Progenitor cell of endocrine pancreas (in vitro differentiated cells): ENCODE measurements around the gene FAM32A. TPM values are rescaled to one million over a fixed set of nuclear protein-coding genes. Genes with fewer than 3 reads are reported as not detected.

Experiments used
- DNase-seq: peaks from one replicate; pipeline ENCODE4 v3.0.0; 2021; ENCODE audit warnings: low spot score; ENCODE audit not compliant: unreplicated experiment
- H3K27ac Mint-ChIP-seq: 2 replicates; pipeline ENCODE4 v1.8.0; 2021; ENCODE audit warnings: mild to moderate bottlenecking, moderate library complexity, mixed read lengths
- H3K27me3 Mint-ChIP-seq: 2 replicates; pipeline ENCODE4 v1.8.0; 2021; ENCODE audit warnings: mixed read lengths
- H3K36me3 Mint-ChIP-seq: 2 replicates; pipeline ENCODE4 v1.8.0; 2022; ENCODE audit warnings: mixed read lengths; ENCODE audit not compliant: insufficient read depth
- H3K4me1 Mint-ChIP-seq: 2 replicates; pipeline ENCODE4 v1.8.0; 2021; ENCODE audit warnings: low read depth, mixed read lengths
- H3K4me3 Mint-ChIP-seq: 2 replicates; pipeline ENCODE4 v1.8.0; 2021; ENCODE audit warnings: low read depth, mild to moderate bottlenecking, moderate library complexity, mixed read lengths
- H3K9me3 Mint-ChIP-seq: 2 replicates; pipeline ENCODE4 v1.8.0; 2021; ENCODE audit warnings: low read depth, mixed read lengths
- long read RNA-seq: library from polyadenylated mRNA; unstranded; transcript quantifications from one replicate; pipeline ENCODE4 v2.0.0, GENCODE V29; 2020
- total RNA-seq: library from RNA; stranded (reverse); gene quantifications from 2 replicates; pipeline ENCODE4 v1.2.1, GENCODE V29; 2021
- TF ChIP-seq, protein P1 (sequence below): fragments of 200-600 bp; sonication (generic); IDR thresholded peaks from one replicate; pipeline ENCODE4 v1.5.0; 2021; ENCODE audit warnings: antibody characterized with exemption, mild to moderate bottlenecking; ENCODE audit not compliant: unreplicated experiment

FAM32A gene
- total RNA-seq: 91.6 and 95.2 TPM in 2 replicates
- long read RNA-seq, transcript FAM32A-204 (3 exons, 798 nt): minor isoform, 21 of 568 reads
- long read RNA-seq, transcript FAM32A-201 (4 exons, 1,455 nt): major isoform, 469 of 568 reads
- long read RNA-seq, transcript FAM32A-205 (3 exons, 1,168 nt): minor isoform, 64 of 568 reads
- long read RNA-seq, partial matches to known transcripts: 9 of 568 reads
- long read RNA-seq, other reads (novel, unspliced or antisense): 5 of 568 reads

DNA sequence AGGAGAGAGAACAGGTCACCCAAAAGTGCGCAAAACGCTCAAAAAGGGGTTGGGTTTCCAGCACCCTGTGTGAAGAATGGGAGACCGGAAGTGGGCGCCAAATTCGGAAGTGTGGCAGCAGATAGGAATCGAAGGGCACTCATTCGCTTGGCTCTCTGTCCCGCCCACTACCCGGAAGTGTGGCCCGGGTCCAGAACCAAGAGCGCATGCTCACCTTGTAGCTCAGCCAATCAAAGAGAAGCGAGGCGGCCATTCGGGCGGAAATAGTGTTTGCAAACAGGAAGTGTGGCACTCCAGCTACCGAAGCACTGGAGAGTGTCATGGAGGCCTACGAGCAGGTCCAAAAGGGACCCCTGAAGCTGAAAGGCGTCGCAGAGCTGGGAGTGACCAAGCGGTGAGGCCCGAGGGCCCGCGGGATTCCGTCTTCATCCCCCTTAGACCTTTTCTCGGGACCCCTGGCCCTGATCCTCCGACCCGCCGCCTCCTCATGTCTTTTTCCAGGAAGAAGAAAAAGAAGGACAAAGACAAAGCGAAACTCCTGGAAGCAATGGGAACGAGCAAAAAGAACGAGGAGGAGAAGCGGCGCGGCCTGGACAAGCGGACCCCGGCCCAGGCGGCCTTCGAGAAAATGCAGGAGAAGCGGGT, at the start of gene FAM32A:
TSS of gene FAM32A (plus strand) at position 288 of the 645 bp plus-strand sequence. CDS start at position 321, 33 bp downstream.
- TF ChIP-seq, protein P1, sequence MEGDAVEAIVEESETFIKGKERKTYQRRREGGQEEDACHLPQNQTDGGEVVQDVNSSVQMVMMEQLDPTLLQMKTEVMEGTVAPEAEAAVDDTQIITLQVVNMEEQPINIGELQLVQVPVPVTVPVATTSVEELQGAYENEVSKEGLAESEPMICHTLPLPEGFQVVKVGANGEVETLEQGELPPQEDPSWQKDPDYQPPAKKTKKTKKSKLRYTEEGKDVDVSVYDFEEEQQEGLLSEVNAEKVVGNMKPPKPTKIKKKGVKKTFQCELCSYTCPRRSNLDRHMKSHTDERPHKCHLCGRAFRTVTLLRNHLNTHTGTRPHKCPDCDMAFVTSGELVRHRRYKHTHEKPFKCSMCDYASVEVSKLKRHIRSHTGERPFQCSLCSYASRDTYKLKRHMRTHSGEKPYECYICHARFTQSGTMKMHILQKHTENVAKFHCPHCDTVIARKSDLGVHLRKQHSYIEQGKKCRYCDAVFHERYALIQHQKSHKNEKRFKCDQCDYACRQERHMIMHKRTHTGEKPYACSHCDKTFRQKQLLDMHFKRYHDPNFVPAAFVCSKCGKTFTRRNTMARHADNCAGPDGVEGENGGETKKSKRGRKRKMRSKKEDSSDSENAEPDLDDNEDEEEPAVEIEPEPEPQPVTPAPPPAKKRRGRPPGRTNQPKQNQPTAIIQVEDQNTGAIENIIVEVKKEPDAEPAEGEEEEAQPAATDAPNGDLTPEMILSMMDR: peak; percentile 20
- peaks cover 7% of the 10 kb centered on the region for H3K36me3 Mint-ChIP-seq
- H3K4me1 Mint-ChIP-seq: peaks cover 11% of the 10 kb centered on the region
- peaks cover 6% of the 10 kb centered on the region for H3K27me3 Mint-ChIP-seq
- peak within 1 kb of the TSS; percentile 100 for H3K4me3 Mint-ChIP-seq
- DNase-seq: peak; percentile 94
- peak within 1 kb of the TSS; percentile 99 for H3K27ac Mint-ChIP-seq
- H3K9me3 Mint-ChIP-seq: no peaks in the 10 kb centered on the region

- no peaks in the 10 kb centered on the region for H3K4me1 Mint-ChIP-seq
- no peak overlapping the region for H3K4me3 Mint-ChIP-seq
- H3K27me3 Mint-ChIP-seq: no peaks in the 10 kb centered on the region
- TF ChIP-seq, protein P1: no peak
- DNase-seq: no peak
- no peak overlapping the region for H3K27ac Mint-ChIP-seq
- H3K9me3 Mint-ChIP-seq: peaks cover 9% of the 10 kb centered on the region
- H3K36me3 Mint-ChIP-seq: peaks cover 31% of the 10 kb centered on the region
These were observed 49.6 kb upstream of the FAM32A start for GRCh38 chr19:16135430-16136127.

DNA sequence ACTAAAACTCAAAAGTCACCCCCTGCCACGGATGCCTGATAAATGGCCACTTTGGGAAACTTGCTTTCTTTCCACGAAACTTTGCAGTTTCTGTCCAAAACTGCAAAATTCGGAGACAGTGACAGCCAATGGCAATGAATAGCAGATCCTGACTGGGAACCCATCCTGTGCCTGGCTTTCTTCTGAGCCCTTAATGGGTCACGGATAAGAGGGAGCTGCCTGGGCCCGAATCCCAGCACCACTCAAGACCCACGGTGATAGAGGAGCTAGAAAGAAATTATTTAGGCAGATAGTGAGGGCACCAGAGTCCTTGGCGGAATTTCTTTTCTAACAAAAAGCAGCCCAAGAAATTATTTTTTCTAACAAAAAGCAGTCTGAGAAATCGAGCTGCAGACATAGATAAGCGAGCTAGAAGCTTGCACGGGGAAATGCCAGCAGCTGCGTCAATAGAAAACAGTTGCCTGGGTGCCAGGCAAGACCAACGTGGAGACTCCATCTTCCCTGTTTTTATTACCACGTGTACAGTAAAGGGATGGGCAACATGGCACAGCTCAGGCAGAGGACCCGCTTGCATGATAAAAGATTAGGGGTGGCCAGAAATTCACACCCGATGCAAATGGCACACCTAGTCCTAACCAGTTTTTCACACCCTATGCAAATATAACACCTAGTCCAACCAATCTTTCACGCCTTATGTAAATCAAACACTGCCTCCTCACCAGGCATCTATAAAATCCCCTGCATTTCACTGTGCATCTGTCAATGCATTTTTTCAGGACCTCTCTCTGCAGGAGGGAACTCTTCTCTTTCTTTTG, 48.8 kb upstream of the FAM32A start:
- Mint-ChIP-seq H3K9me3 (peaks cover 5% of the 10 kb centered on the region), H3K27me3 (no peaks in the 10 kb centered on the region), H3K36me3 (peaks cover 26% of the 10 kb centered on the region), H3K4me1 (no peaks in the 10 kb centered on the region), H3K27ac (no peak overlapping the region), H3K4me3 (no peak overlapping the region)
- DNase-seq: no peak
- TF ChIP-seq, protein P1: no peak

GRCh38 chr19:16139752-16140151, 45.5 kb upstream of the FAM32A start:
- Mint-ChIP-seq H3K4me3 (no peak overlapping the region), H3K27me3 (no peaks in the 10 kb centered on the region), H3K9me3 (no peaks in the 10 kb centered on the region), H3K27ac (no peak overlapping the region), H3K36me3 (peaks cover 3% of the 10 kb centered on the region), H3K4me1 (peaks cover 2% of the 10 kb centered on the region)
- TF ChIP-seq, protein P1: no peak
- DNase-seq: no peak

- no peak overlapping the region for H3K4me3 Mint-ChIP-seq
- TF ChIP-seq, protein P1: no peak
- H3K4me1 Mint-ChIP-seq: peaks cover 6% of the 10 kb centered on the region
- no peaks in the 10 kb centered on the region for H3K36me3 Mint-ChIP-seq
- no peak overlapping the region for H3K27ac Mint-ChIP-seq
- no peaks in the 10 kb centered on the region for H3K9me3 Mint-ChIP-seq
- DNase-seq: no peak
- H3K27me3 Mint-ChIP-seq: no peaks in the 10 kb centered on the region
These were observed 44.2 kb upstream of the FAM32A start for GRCh38 chr19:16141043-16141442.
